ENCODE data around the gene ANAPC1. TPM values are rescaled to one million over a fixed set of nuclear protein-coding genes. Genes with fewer than 3 reads are reported as not detected.
"Not testable (repeated sequence)": the region's sequence is repeated elsewhere in the genome, so short reads cannot be mapped to it uniquely, and the experiment has no call there.

Gene ANAPC1
- total RNA-seq, 2 experiments from 2014 or later = 34.0 to 39.5 TPM

DNA sequence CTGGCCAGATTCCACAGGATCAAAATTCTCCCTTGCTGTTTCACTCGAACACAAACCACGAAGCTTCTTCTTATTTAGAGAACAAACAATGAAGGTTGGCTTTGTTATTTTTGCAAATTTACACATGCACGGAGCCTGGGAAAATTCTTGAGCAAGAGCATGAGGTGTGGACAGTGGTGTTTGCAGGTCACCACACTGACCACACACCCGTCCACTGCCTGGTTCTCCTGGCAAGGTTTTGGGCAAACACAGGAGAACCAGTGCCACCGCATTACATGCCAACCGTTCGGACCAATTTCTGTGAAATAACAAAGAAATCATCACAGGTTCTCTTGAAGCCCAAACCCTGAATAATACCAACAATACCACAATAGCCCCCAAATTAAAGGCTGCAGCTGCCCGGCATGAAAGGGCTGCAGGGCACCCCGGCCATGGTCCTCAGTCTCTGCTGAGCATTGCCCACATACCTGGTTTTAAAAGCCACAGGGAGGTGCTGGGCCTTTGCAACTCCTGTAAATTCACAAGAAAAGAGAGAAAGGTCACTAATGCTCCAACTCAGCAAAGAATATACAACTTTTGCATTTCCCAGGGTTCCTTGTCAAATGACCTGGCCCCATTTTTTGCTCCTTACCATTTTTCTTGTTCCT lies 154.1 kb downstream of the ANAPC1 start:
- H3K4me1 Mint-ChIP-seq (ENCODE audit: low read depth); ATAC-seq (ENCODE audit: poor library complexity); H3K27me3 ChIP-seq (ENCODE audit: control insufficient read depth in 1 of 2, insufficient read depth in 2 of 2, low read length in 2 of 2); DNase-seq; H3K9me3 ChIP-seq (ENCODE audit: control insufficient read depth in 1 of 2, insufficient read depth in 1 of 2, low read length in 2 of 2); H3K36me3 Mint-ChIP-seq (ENCODE audit: low read depth); CTCF ChIA-PET; H3K4me3 Mint-ChIP-seq; H3K36me3 ChIP-seq (ENCODE audit: insufficient read depth, low read length); H3K27me3 Mint-ChIP-seq; H3K9me3 Mint-ChIP-seq; H3K4me3 ChIP-seq (ENCODE audit: low read length); H3K27ac Mint-ChIP-seq; H3K27ac ChIP-seq (ENCODE audit: low read depth in 1 of 2, low read length in 2 of 2); POLR2A ChIA-PET; H3K4me1 ChIP-seq (ENCODE audit: insufficient read depth, low read length): not testable (repeated sequence)
- intact Hi-C loops (cut with DNase I, micrococcal nuclease) = loop anchor here in 1 of 2 experiments (5.0 to 10.0 kb wide), 2 partner anchors 615 to 918 kb away; no protein-coding TSS in a partner anchor

GRCh38 chr2:111727611-111728110 lies 156.3 kb downstream of the ANAPC1 start:
- H3K27me3 Mint-ChIP-seq; ATAC-seq (ENCODE audit: poor library complexity); POLR2A ChIA-PET; H3K36me3 Mint-ChIP-seq (ENCODE audit: low read depth); H3K4me1 ChIP-seq (ENCODE audit: insufficient read depth, low read length); H3K9me3 Mint-ChIP-seq; CTCF ChIA-PET; DNase-seq; intact Hi-C loops (cut with DNase I, micrococcal nuclease); H3K4me3 Mint-ChIP-seq; H3K9me3 ChIP-seq (ENCODE audit: control insufficient read depth in 1 of 2, insufficient read depth in 1 of 2, low read length in 2 of 2); H3K27ac ChIP-seq (ENCODE audit: low read depth in 1 of 2, low read length in 2 of 2); H3K4me3 ChIP-seq (ENCODE audit: low read length); H3K36me3 ChIP-seq (ENCODE audit: insufficient read depth, low read length); H3K27me3 ChIP-seq (ENCODE audit: control insufficient read depth in 1 of 2, insufficient read depth in 2 of 2, low read length in 2 of 2); H3K27ac Mint-ChIP-seq; H3K4me1 Mint-ChIP-seq (ENCODE audit: low read depth): not testable (repeated sequence)

DNA sequence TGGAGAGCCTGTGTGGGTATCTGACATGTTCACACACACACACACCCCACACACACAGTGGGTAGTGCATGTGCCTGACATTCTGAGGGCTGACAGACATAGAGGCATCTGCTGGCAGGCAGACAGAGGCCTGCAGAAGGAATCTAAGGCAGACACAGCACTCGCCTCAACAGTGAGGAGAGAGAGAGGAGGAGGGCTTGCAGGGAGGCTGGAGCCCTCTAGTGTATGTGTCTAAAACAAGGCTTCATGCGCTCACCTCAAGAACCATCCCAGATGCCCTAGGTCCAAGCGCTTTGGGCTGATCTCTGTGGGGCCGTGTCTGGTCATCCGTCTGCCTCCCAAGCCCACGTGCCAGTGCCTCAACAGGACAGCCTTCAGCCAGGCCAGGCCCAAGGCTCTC lies 158.3 kb downstream of the ANAPC1 start:
- H3K4me1 ChIP-seq (ENCODE audit: insufficient read depth, low read length); ATAC-seq (ENCODE audit: poor library complexity); H3K4me3 ChIP-seq (ENCODE audit: low read length); H3K4me1 Mint-ChIP-seq (ENCODE audit: low read depth); H3K27me3 Mint-ChIP-seq; CTCF ChIA-PET; H3K36me3 ChIP-seq (ENCODE audit: insufficient read depth, low read length); H3K9me3 ChIP-seq (ENCODE audit: control insufficient read depth in 1 of 2, insufficient read depth in 1 of 2, low read length in 2 of 2); POLR2A ChIA-PET; H3K27ac Mint-ChIP-seq; H3K9me3 Mint-ChIP-seq; H3K4me3 Mint-ChIP-seq; H3K27me3 ChIP-seq (ENCODE audit: control insufficient read depth in 1 of 2, insufficient read depth in 2 of 2, low read length in 2 of 2); H3K36me3 Mint-ChIP-seq (ENCODE audit: low read depth); H3K27ac ChIP-seq (ENCODE audit: low read depth in 1 of 2, low read length in 2 of 2); intact Hi-C loops (cut with DNase I, micrococcal nuclease): not testable (repeated sequence)
- DNase-seq = peak in 1 of 14 experiments; percentile 29

DNA sequence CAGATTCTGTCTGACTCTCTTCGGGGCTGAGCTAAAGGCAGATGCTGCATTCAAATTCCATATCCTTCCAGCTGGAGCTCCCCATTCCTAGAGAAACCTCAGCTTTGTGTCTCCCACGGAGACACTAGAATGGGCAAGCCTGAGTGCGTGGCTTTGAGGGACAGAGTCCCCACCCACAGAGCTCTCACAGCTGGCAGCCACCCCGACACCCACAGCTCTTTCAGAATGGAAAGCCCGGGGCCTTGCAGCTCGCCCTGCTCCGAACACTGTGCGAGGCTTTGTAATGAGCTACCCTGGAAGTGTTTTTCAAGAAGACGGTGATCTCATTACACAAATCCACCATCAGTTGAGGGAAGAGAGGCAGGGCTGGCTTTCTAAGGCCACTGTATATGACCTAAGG lies 164.4 kb downstream of the ANAPC1 start:
- intact Hi-C loops (cut with DNase I, micrococcal nuclease); H3K9me3 Mint-ChIP-seq; H3K4me3 Mint-ChIP-seq; H3K36me3 Mint-ChIP-seq (ENCODE audit: low read depth); H3K9me3 ChIP-seq (ENCODE audit: control insufficient read depth in 1 of 2, insufficient read depth in 1 of 2, low read length in 2 of 2); H3K27ac Mint-ChIP-seq; ATAC-seq (ENCODE audit: poor library complexity); H3K36me3 ChIP-seq (ENCODE audit: insufficient read depth, low read length); H3K4me1 Mint-ChIP-seq (ENCODE audit: low read depth); H3K4me3 ChIP-seq (ENCODE audit: low read length); H3K27me3 Mint-ChIP-seq; H3K27ac ChIP-seq (ENCODE audit: low read depth in 1 of 2, low read length in 2 of 2); POLR2A ChIA-PET; DNase-seq; CTCF ChIA-PET; H3K4me1 ChIP-seq (ENCODE audit: insufficient read depth, low read length); H3K27me3 ChIP-seq (ENCODE audit: control insufficient read depth in 1 of 2, insufficient read depth in 2 of 2, low read length in 2 of 2): not testable (repeated sequence)

Small RNA genes lying within 50 kb of the gene (microRNA-seq; reads per million reads assigned to microRNA genes)
- gene MIR4771-2 (ENCODE audit: borderline microRNAs expressed, borderline replicate concordance) = not detected

Other genes starting within 250 kb of the ANAPC1 start
- under 1 TPM; 0.08 to 0.19 TPM for gene MERTK, start 14.4 kb upstream of the ANAPC1 start, total RNA-seq
- 10 to 100 TPM in 1 of 2 experiments, 1 to 10 TPM in 1; 8.9 to 12.1 TPM for gene TMEM87B, start 171.1 kb upstream of the ANAPC1 start, total RNA-seq

All from CD4-positive, alpha-beta T cell (primary cell).